OCI-LY1 (cell line): ENCODE measurements around the gene G2E3.

Experiments used
- H2AFZ ChIP-seq: fragments of 200-600 bp; sonication (generic), shearing (Covaris generic); 2 replicates; pipeline ENCODE4 v1.6.0; 2014; ENCODE audit warnings: antibody characterized with exemption, mild to moderate bottlenecking, low read length
- H3F3A ChIP-seq: fragments of 200-600 bp; sonication (generic), shearing (Covaris generic); 2 replicates; pipeline ENCODE4 v1.6.0; 2014; ENCODE audit warnings: mild to moderate bottlenecking, antibody characterized with exemption, low read length, moderate library complexity; ENCODE audit not compliant: insufficient read depth
- H3K27ac ChIP-seq: fragments of 200-600 bp; sonication (generic); 2 replicates; pipeline ENCODE4 v1.5.1; 2014; ENCODE audit warnings: low read length, mixed run types, mild to moderate bottlenecking, low read depth; ENCODE audit not compliant: poor library complexity, severe bottlenecking
- H3K27me3 ChIP-seq: fragments of 200-600 bp; sonication (generic); 2 replicates; pipeline ENCODE4 v1.6.0; 2014; ENCODE audit warnings: antibody characterized with exemption, mild to moderate bottlenecking, low read length, moderate library complexity; ENCODE audit not compliant: insufficient read depth
- H3K36me3 ChIP-seq: fragments of 200-600 bp; sonication (generic); 2 replicates; pipeline ENCODE4 v1.6.1; 2014; ENCODE audit warnings: mild to moderate bottlenecking, antibody characterized with exemption, low read length, moderate library complexity, mixed read lengths; ENCODE audit not compliant: insufficient read depth
- H3K4me1 ChIP-seq: fragments of 200-600 bp; sonication (generic); 2 replicates; pipeline ENCODE4 v1.5.1; 2014; ENCODE audit warnings: mild to moderate bottlenecking, low read length, moderate library complexity; ENCODE audit not compliant: insufficient read depth, severe bottlenecking
- H3K4me2 ChIP-seq: fragments of 200-600 bp; sonication (generic), shearing (Covaris generic); 2 replicates; pipeline ENCODE4 v1.6.1; 2014; ENCODE audit warnings: low read length
- H3K4me3 ChIP-seq: fragments of 200-600 bp; sonication (generic); 2 replicates; pipeline ENCODE4 v1.5.1; 2014; ENCODE audit warnings: low read length, low read depth, mild to moderate bottlenecking, mixed read lengths; ENCODE audit not compliant: poor library complexity, severe bottlenecking
- H3K79me2 ChIP-seq: fragments of 200-600 bp; shearing (Covaris generic); 2 replicates; pipeline ENCODE4 v1.6.1; 2016; ENCODE audit warnings: mixed run types, low read length, mixed read lengths; ENCODE audit not compliant: insufficient read depth
- H3K9ac ChIP-seq: fragments of 200-600 bp; sonication (generic), shearing (Covaris generic); 2 replicates; pipeline ENCODE4 v1.6.1; 2014; ENCODE audit warnings: mild to moderate bottlenecking, low read length, mixed read lengths
- H3K9me2 ChIP-seq: fragments of 200-600 bp; sonication (generic), shearing (Covaris generic); 2 replicates; pipeline ENCODE4 v1.6.1; 2014; ENCODE audit warnings: low read depth, mild to moderate bottlenecking, low read length, mixed read lengths
- H3K9me3 ChIP-seq: fragments of 200-600 bp; shearing (Covaris generic); 2 replicates; pipeline ENCODE4 v1.6.1; 2014; ENCODE audit warnings: low read length, mixed read lengths
- H4K20me1 ChIP-seq: fragments of 200-600 bp; sonication (generic), shearing (Covaris generic); 2 replicates; pipeline ENCODE4 v1.6.0; 2016; ENCODE audit warnings: mild to moderate bottlenecking, low read length; ENCODE audit not compliant: insufficient read depth
- EZH2 ChIP-seq: fragments of 200-600 bp; sonication (generic), shearing (Covaris generic); IDR thresholded peaks from 2 replicates; pipeline ENCODE4 v1.8.0; 2017; ENCODE audit warnings: borderline replicate concordance, mixed run types, mild to moderate bottlenecking, antibody characterized with exemption, low read length, moderate library complexity, mixed read lengths
- TF ChIP-seq, protein P1 (sequence below): fragments of 200-600 bp; sonication (generic), shearing (Covaris generic); IDR thresholded peaks from 2 replicates; pipeline ENCODE4 v1.5.1; 2017; ENCODE audit warnings: mild to moderate bottlenecking, antibody characterized with exemption, low read length, moderate library complexity, mixed read lengths

The G2E3 gene

DNA sequence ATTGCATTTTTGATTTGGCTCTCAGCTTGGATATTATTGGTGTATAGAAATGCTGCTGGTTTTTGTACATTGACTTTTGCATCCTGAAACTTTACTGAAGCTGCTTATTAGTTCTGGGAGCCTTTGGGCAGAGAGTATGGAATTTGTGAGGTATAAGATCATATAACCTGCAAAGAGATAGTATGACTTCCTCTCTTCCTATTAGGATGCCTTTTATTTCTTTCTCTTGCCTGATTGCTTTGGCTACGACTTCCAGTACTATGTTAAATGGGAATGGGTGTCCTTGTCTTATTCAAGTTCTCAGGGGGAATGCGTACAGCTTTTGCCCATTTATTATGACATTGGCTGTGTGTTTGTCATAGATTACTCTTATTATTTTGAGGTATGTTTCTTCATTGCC lies 86.6 kb downstream of the G2E3 start:
- H3K4me1 ChIP-seq = no peaks in the 10 kb centered on the region
- no peak overlapping the region for H3K9ac ChIP-seq
- H3K9me3 ChIP-seq = peaks cover 3% of the 10 kb centered on the region; the same call in 1 of the 2 replicates
- no peak overlapping the region for H3K4me3 ChIP-seq
- H3F3A ChIP-seq = no peaks in the 10 kb centered on the region
- no peak overlapping the region for H3K4me2 ChIP-seq
- peaks cover 76% of the 10 kb centered on the region for H3K36me3 ChIP-seq
- H3K9me2 ChIP-seq = no peaks in the 10 kb centered on the region
- no peak overlapping the region for H3K27ac ChIP-seq
- no peak overlapping the region for H2AFZ ChIP-seq
- no peaks in the 10 kb centered on the region for H3K27me3 ChIP-seq
- no peak for TF ChIP-seq EZH2
- TF ChIP-seq, protein P1, sequence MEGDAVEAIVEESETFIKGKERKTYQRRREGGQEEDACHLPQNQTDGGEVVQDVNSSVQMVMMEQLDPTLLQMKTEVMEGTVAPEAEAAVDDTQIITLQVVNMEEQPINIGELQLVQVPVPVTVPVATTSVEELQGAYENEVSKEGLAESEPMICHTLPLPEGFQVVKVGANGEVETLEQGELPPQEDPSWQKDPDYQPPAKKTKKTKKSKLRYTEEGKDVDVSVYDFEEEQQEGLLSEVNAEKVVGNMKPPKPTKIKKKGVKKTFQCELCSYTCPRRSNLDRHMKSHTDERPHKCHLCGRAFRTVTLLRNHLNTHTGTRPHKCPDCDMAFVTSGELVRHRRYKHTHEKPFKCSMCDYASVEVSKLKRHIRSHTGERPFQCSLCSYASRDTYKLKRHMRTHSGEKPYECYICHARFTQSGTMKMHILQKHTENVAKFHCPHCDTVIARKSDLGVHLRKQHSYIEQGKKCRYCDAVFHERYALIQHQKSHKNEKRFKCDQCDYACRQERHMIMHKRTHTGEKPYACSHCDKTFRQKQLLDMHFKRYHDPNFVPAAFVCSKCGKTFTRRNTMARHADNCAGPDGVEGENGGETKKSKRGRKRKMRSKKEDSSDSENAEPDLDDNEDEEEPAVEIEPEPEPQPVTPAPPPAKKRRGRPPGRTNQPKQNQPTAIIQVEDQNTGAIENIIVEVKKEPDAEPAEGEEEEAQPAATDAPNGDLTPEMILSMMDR = no peak
- H4K20me1 ChIP-seq = no peaks in the 10 kb centered on the region
- H3K79me2 ChIP-seq = no peaks in the 10 kb centered on the region

DNA sequence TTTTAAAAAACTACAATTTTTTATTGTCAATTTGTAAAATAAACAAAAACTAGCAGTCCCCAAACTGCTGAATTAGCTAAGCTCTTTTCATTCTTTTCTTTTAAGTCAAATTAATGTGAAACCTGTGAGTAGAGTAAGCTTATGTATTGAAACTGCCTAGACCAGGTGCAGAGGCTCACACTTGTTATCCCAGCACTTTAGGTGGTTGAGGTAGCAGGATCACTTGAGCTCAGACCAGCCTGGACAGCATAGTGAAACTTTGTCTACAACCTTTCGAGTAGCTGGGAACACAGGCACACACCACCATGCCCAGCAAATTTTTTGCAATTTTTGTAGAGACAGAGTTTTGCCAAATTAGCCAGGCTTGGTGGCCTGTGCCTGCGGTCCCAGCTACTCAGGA lies 89.5 kb downstream of the G2E3 start:
- Histone ChIP-seq H3K4me2 (no peak overlapping the region), H3K9ac (no peak overlapping the region), H3K27me3 (no peaks in the 10 kb centered on the region), H3K4me3 (no peak overlapping the region), H3K9me3 (peaks cover 3% of the 10 kb centered on the region; the same call in 1 of the 2 replicates), H4K20me1 (no peaks in the 10 kb centered on the region), H3K79me2 (no peaks in the 10 kb centered on the region), H2AFZ (no peak overlapping the region), H3K27ac (no peak overlapping the region), H3K9me2 (no peaks in the 10 kb centered on the region), H3F3A (no peaks in the 10 kb centered on the region), H3K36me3 (peaks cover 78% of the 10 kb centered on the region), H3K4me1 (no peaks in the 10 kb centered on the region)
- TF ChIP-seq, protein P1 = no peak
- no peak for TF ChIP-seq EZH2

DNA sequence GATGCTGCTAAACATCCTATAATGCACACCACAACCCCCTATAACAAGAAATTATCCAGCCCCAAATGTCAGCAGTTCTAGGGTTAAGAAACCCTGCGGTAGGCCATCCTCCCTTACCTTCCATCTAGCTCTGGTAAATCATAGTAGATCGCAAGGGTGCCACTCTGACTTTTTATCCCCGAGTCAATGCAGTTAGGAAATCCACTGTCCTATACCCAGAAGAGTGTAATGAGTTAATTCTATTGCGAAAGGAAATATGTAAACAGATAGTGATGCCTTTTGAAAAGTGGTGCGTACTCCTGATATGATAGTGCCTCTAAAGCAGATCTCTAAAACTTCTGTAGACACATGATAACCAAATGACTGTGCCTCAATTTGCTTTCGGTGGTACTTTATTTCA lies 93.0 kb downstream of the G2E3 start:
- Histone ChIP-seq H3F3A (no peaks in the 10 kb centered on the region), H3K36me3 (peaks cover 77% of the 10 kb centered on the region), H3K9me3 (no peaks in the 10 kb centered on the region), H3K79me2 (no peaks in the 10 kb centered on the region), H3K9ac (no peak overlapping the region), H3K9me2 (no peaks in the 10 kb centered on the region), H3K4me3 (no peak overlapping the region), H3K4me1 (no peaks in the 10 kb centered on the region), H2AFZ (no peak overlapping the region), H3K4me2 (no peak overlapping the region), H3K27ac (no peak overlapping the region), H3K27me3 (no peaks in the 10 kb centered on the region), H4K20me1 (no peaks in the 10 kb centered on the region)
- no peak for TF ChIP-seq EZH2
- TF ChIP-seq, protein P1 = no peak
